ENCODE results near the gene MEIOB. TPM values are rescaled to one million over a fixed set of nuclear protein-coding genes. Genes with fewer than 3 reads are reported as not detected.

MEIOB gene
- total RNA-seq, 1 experiment from 2014 or later: not detected

- Histone ChIP-seq H3K27me3 (ENCODE audit: insufficient read depth, low read depth) (peaks cover 2% of the 10 kb centered on the region; the same call in 1 of the 2 replicates), H3F3A (ENCODE audit: insufficient read depth, low read depth) (peaks cover 4% of the 10 kb centered on the region; the same call in 1 of the 2 replicates), H4K20me1 (ENCODE audit: insufficient read depth) (no peaks in the 10 kb centered on the region), H3K79me2 (ENCODE audit: low read depth) (no peaks in the 10 kb centered on the region), H3K4me1 (replicated peaks; ENCODE audit: insufficient read depth) (peaks cover 14% of the 10 kb centered on the region), H3K9me3 (ENCODE audit: insufficient read depth, low read depth) (no peaks in the 10 kb centered on the region), H3K9me2 (ENCODE audit: insufficient read depth) (no peaks in the 10 kb centered on the region), H3K4me2 (no peak overlapping the region), H3K27ac (no peak overlapping the region), H3K36me3 (ENCODE audit: low read depth) (no peaks in the 10 kb centered on the region), H3K4me3 (no peak overlapping the region), H2AFZ (no peak overlapping the region)
- TF ChIP-seq CTCF (conservative IDR thresholded peaks at IDR 0.05) (no peak), EZH2 (IDR thresholded peaks at IDR 0.05; ENCODE audit: low read depth) (no peak)
- BruUV-seq (replicated peaks): no TSS peak
- no peak for DNase-seq
- intact Hi-C loops (cut with micrococcal nuclease; ENCODE audit: unreplicated experiment): no loop called here
- ChIA-PET POLR2A (ENCODE audit: unreplicated experiment) (no interaction called here), CTCF (no interaction called here)
Measured at GRCh38 chr16:1903220-1903574, 31.2 kb upstream of the MEIOB start.

GRCh38 chr16:1902547-1903219 is 30.7 kb upstream of the MEIOB start:
- POLR2A ChIA-PET (ENCODE audit: unreplicated experiment): no interaction called here
- H3K4me3 ChIP-seq: no peak overlapping the region

GRCh38 chr16:1900452-1900774 is 28.4 kb upstream of the MEIOB start:
- no peaks in the 10 kb centered on the region for H3K27me3 ChIP-seq (ENCODE audit: insufficient read depth, low read depth)
- intact Hi-C loops (cut with micrococcal nuclease; ENCODE audit: unreplicated experiment): no loop called here
- peaks cover 14% of the 10 kb centered on the region; the same call in 1 of the 2 replicates for H3F3A ChIP-seq (ENCODE audit: insufficient read depth, low read depth)
- H3K4me3 ChIP-seq: peak overlapping the region; percentile 35; the same call in 1 of the 2 replicates
- H3K27ac ChIP-seq: no peak overlapping the region
- H3K4me2 ChIP-seq: peak overlapping the region; percentile 71
- H3K4me1 ChIP-seq (replicated peaks; ENCODE audit: insufficient read depth): peaks cover 14% of the 10 kb centered on the region
- no peaks in the 10 kb centered on the region for H3K9me2 ChIP-seq (ENCODE audit: insufficient read depth)
- TF ChIP-seq CTCF (conservative IDR thresholded peaks at IDR 0.05): no peak
- TF ChIP-seq EZH2 (IDR thresholded peaks at IDR 0.05; ENCODE audit: low read depth): no peak
- H4K20me1 ChIP-seq (ENCODE audit: insufficient read depth): no peaks in the 10 kb centered on the region
- CTCF ChIA-PET: no interaction called here
- peak overlapping the region; percentile 54; the same call in 1 of the 2 replicates for H2AFZ ChIP-seq
- no peaks in the 10 kb centered on the region for H3K36me3 ChIP-seq (ENCODE audit: low read depth)
- no peaks in the 10 kb centered on the region for H3K9me3 ChIP-seq (ENCODE audit: insufficient read depth, low read depth)
- DNase-seq: peak; percentile 53 to 57
- no peaks in the 10 kb centered on the region for H3K79me2 ChIP-seq (ENCODE audit: low read depth)
- POLR2A ChIA-PET (ENCODE audit: unreplicated experiment): no interaction called here
- no TSS peak for BruUV-seq (replicated peaks)

More at GRCh38 chr16:1902547-1903219, 30.7 kb upstream of the MEIOB start:
- no peaks in the 10 kb centered on the region for H3K9me3 ChIP-seq (ENCODE audit: insufficient read depth, low read depth)
- DNase-seq: no peak
- no peaks in the 10 kb centered on the region for H4K20me1 ChIP-seq (ENCODE audit: insufficient read depth)
- H3K4me1 ChIP-seq (replicated peaks; ENCODE audit: insufficient read depth): peaks cover 14% of the 10 kb centered on the region
- TF ChIP-seq CTCF (conservative IDR thresholded peaks at IDR 0.05) (no peak), EZH2 (IDR thresholded peaks at IDR 0.05; ENCODE audit: low read depth) (no peak)
- no TSS peak for BruUV-seq (replicated peaks)
- no peak overlapping the region for H2AFZ ChIP-seq
- no peaks in the 10 kb centered on the region for H3K36me3 ChIP-seq (ENCODE audit: low read depth)
- no peak overlapping the region for H3K4me2 ChIP-seq
- H3F3A ChIP-seq (ENCODE audit: insufficient read depth, low read depth): peaks cover 7% of the 10 kb centered on the region; the same call in 1 of the 2 replicates
- no peaks in the 10 kb centered on the region for H3K79me2 ChIP-seq (ENCODE audit: low read depth)
- peaks cover 2% of the 10 kb centered on the region; the same call in 1 of the 2 replicates for H3K27me3 ChIP-seq (ENCODE audit: insufficient read depth, low read depth)
- intact Hi-C loops (cut with micrococcal nuclease; ENCODE audit: unreplicated experiment): no loop called here
- CTCF ChIA-PET: no interaction called here
- H3K9me2 ChIP-seq (ENCODE audit: insufficient read depth): no peaks in the 10 kb centered on the region
- H3K27ac ChIP-seq: no peak overlapping the region
